Body of pancreas (tissue), 4 donors: ENCODE results near the gene EMID1. TPM values are rescaled to one million over a fixed set of nuclear protein-coding genes. Genes with fewer than 3 reads are reported as not detected.
"Not testable (repeated sequence)": the region's sequence is repeated elsewhere in the genome, so short reads cannot be mapped to it uniquely, and the experiment has no call there.

Experiments used
- ATAC-seq: fragments of 150-250 bp; one replicate; pipeline ENCODE4 v1.9.1; 2016
- DNase-seq, 4 donors: peaks; one replicate each; pipeline ENCODE4 v3.0.0-alpha.2; 2019
- H3K27ac ChIP-seq, 4 donors: fragments of 200-600 bp; sonication (generic); 1 replicate in 3 of 4; 2 replicates in 1 of 4; pipeline versions ENCODE4 v1.5.1 to v1.6.1; 2016 to 2019; ENCODE audit warnings: mild to moderate bottlenecking in 1 of 4, mixed read lengths in 1 of 4, moderate library complexity in 1 of 4
- H3K27me3 ChIP-seq, 2 donors: fragments of 200-600 bp; sonication (generic); one replicate each; pipeline ENCODE4 v1.6.0; 2016; ENCODE audit warnings: mild to moderate bottlenecking in 1 of 2
- H3K36me3 ChIP-seq, 2 donors: fragments of 200-600 bp; sonication (generic); replicated peaks in 1 of 2; 2 replicates each; pipeline ENCODE4 v1.5.1; 2016; ENCODE audit warnings: low read depth in 2 of 2; ENCODE audit not compliant: insufficient read depth in 1 of 2
- H3K4me1 ChIP-seq: fragments of 200-600 bp; sonication (generic); one replicate; pipeline ENCODE4 v1.6.0; 2016
- H3K4me3 ChIP-seq, 2 donors: fragments of 200-600 bp; sonication (generic); 1 replicate in 1 of 2; 2 replicates in 1 of 2; pipeline ENCODE4 v1.5.1; 2016 to 2019
- H3K9me3 ChIP-seq, 3 donors: fragments of 200-600 bp; sonication (generic); 1 replicate in 2 of 3; 2 replicates in 1 of 3; pipeline ENCODE4 v1.5.1; 2016
- CTCF ChIP-seq, 7 experiments: fragments of 450-650 bp in 4 of 7; fragments of 200-600 bp in 3 of 7; sonication (generic) in 3 of 7; IDR thresholded peaks; one replicate each; pipeline ENCODE4 v1.5.1; 2016 to 2019; ENCODE audit warnings: antibody characterized with exemption in 7 of 7
- POLR2A ChIP-seq, 3 donors: fragments of 450-650 bp; IDR thresholded peaks; one replicate each; pipeline ENCODE4 v1.6.1; 2016; ENCODE audit warnings: antibody characterized with exemption in 3 of 3, mild to moderate bottlenecking in 2 of 3
- WGBS, 2 donors: methylation state at CpG; one replicate each; pipeline ENCODE4 v1.1.5; 2017; 5-methylcytosine and 5-hydroxymethylcytosine counted together
- intact Hi-C: fragments of 100-400 bp; cut with DNase I; formaldehyde crosslinking; loops from one replicate; pipeline ENCODE4 v1.15.1; 2023
- total RNA-seq, 2 donors: library from RNA; depleted of rRNA; stranded (reverse); fragments of >200 nt; gene quantifications; one replicate each; pipeline ENCODE4 v1.1.0, GENCODE V29; 2016

EMID1 gene
- total RNA-seq, 2 donors from 2014 or later: 5.9 to 25.9 TPM

DNA sequence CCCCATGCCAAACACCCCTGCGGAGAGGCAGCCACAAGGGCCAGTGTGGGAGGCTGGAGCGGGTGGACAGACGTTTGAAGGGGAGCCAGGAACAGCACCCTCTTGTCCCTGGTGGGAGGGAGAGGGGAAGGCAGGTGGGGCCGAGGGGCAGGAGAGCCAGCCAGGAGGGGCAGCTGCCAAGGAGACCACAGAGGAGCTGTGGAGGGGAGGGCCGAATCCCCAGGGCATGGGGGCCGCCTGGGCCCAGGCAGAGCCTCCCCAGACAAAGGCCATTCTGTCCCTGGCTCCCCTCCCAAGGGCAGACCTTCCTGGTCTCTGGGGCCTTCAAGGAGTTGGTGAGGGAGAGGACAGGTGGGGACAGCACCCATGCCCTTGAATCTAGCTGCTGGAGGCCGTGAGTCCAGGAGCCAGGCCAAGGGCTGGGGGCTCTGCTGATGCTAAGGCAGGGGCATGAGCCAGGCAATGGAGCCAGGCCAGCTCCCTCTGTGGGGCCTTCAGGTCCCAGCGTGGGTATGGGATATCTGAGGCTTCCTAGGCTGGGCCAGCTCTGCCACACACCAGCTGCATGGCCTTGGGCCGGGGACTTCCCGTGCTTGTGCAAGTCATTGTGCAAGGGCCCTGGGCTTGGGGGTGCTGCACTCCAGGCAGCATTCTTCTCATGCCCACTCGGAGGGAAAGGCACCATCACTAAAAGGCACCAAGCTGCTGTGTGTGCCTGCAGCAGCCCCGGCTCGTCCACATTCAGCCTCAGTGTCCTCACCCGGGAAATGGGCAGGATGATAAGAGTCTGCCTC is 11.4 kb downstream of the EMID1 start:
- Histone ChIP-seq H3K27ac (peak overlapping the region; percentile 48 to 77 (median 63)), H3K9me3 (no peaks in the 10 kb centered on the region), H3K4me3 (no peak overlapping the region), H3K36me3 (no peaks in the 10 kb centered on the region), H3K27me3 (no peaks in the 10 kb centered on the region), H3K4me1 (peaks cover 37% of the 10 kb centered on the region)
- intact Hi-C loops: no loop called here
- WGBS, 2 donors: 43 to 69% methylated on average over 5 to 14 of the region's 14 CpGs
- DNase-seq (peak; percentile 73 to 92 (median 86)), ATAC-seq (peak; percentile 83)
- TF ChIP-seq POLR2A (IDR thresholded peaks at IDR 0.05): peak in 2 of 3 donors; percentile 17 to 35
- no peak for TF ChIP-seq CTCF (IDR thresholded peaks at IDR 0.05)

DNA sequence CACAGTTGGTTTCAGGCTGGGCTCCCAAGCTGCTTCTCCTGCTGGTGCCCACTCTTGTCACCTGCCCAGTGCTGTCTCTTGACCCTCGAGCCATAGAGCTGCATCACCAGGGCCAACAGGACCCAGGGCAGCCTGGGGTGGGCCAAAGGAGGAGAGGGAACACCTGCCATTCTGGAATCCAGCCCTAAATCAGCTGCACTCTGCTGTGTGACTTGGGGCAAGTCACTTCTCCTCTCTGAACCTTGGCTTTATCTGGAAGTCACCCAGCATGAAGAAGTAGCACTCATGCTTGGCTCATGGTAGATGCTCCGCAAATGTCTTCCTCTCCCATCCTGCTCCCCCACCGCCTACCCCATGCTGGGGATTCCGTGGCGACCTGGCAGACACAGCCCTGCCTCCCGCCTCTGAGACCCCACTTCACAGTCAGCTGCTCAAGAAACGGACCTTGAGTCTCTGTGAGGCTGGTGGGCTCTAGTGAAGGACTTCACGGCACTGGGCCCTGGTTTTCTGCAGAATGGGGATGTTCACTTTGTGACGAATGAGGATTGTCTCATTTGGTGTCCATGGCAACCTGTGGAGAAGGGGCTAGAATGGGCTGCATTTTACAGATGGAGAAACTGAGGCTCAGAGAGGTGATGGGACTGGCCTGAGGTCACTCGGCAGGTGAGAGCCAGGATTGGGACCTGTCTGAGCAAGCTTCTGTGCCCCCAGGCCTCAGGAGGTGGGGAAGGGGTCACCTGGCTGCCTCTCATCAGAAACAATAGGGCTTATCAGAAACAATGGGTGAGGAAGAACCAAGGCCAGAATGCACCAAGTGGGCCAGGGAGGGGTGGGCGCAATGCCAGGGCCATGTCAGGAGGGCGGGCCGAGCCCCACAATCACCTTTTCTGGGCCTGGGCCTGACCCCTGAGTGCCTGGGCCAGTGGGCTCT is 12.4 kb downstream of the EMID1 start:
- intact Hi-C loops: no loop called here
- peak overlapping the region in 2 of 4 donors; percentile 74 to 77 for H3K27ac ChIP-seq
- no peak for DNase-seq
- H3K4me1 ChIP-seq: peaks cover 37% of the 10 kb centered on the region
- no peak for TF ChIP-seq POLR2A (IDR thresholded peaks at IDR 0.05)
- no peak for TF ChIP-seq CTCF (IDR thresholded peaks at IDR 0.05)
- H3K27me3 ChIP-seq: no peaks in the 10 kb centered on the region
- no peak for ATAC-seq
- H3K9me3 ChIP-seq: no peaks in the 10 kb centered on the region
- H3K36me3 ChIP-seq: no peaks in the 10 kb centered on the region
- H3K4me3 ChIP-seq: no peak overlapping the region
- 72 to 80% methylated on average over 11 to 13 of the region's 13 CpGs for WGBS, 2 donors

GRCh38 chr22:29218758-29219408 is 13.2 kb downstream of the EMID1 start:
- H3K4me1 ChIP-seq: peaks cover 37% of the 10 kb centered on the region
- no peaks in the 10 kb centered on the region for H3K9me3 ChIP-seq
- ATAC-seq: no peak
- H3K27ac ChIP-seq: no peak overlapping the region
- H3K27me3 ChIP-seq: no peaks in the 10 kb centered on the region
- intact Hi-C loops: no loop called here
- H3K4me3 ChIP-seq: no peak overlapping the region
- 86 to 95% methylated on average over 6 to 11 of the region's 11 CpGs for WGBS, 2 donors
- TF ChIP-seq CTCF (IDR thresholded peaks at IDR 0.05) (no peak), POLR2A (IDR thresholded peaks at IDR 0.05) (no peak)
- H3K36me3 ChIP-seq: no peaks in the 10 kb centered on the region
- DNase-seq: no peak

DNA sequence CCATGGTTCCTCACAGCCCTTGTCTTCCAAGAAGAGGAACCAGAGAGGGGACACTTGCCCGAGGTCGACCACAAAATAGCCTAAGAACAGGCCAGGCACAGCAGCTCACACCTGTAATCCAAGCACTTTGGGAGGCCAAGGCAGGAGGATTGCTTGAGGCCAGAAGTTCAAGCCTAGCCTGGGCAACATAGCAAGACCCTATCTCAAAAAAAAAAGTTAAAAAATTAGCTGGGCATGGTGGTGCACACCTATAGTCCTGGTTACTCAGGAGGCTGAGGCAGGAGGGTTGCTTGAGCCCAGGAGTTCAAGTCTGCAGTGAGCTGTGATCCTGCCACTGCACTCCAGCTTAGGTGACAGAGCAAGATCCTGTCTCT is 13.7 kb downstream of the EMID1 start:
- DNase-seq, H3K9me3 ChIP-seq, H3K27ac ChIP-seq, intact Hi-C loops, H3K4me3 ChIP-seq, H3K36me3 ChIP-seq, ATAC-seq, H3K27me3 ChIP-seq: not testable (repeated sequence)
- H3K4me1 ChIP-seq: peaks cover 37% of the 10 kb centered on the region
- WGBS, 2 donors: 79 to 80% methylated on average over 2 of the region's 2 CpGs
